Right lobe of liver (tissue), 6 donors: ENCODE measurements around the gene LRCH1. TPM values are rescaled to one million over a fixed set of nuclear protein-coding genes. Genes with fewer than 3 reads are reported as not detected.

Experiments used
- ATAC-seq, 4 donors: fragments of 200-7000 bp; cut with Tn5 transposase; one replicate each; pipeline ENCODE4 v1.9.1; 2020; ENCODE audit warnings: mild to moderate bottlenecking in 4 of 4, moderate library complexity in 4 of 4
- DNase-seq, 3 donors: peaks; one replicate each; pipeline ENCODE4 v3.0.0-alpha.2; 2020
- H3K27ac ChIP-seq, 3 donors: fragments of 200-600 bp; one replicate each; pipeline ENCODE4 v1.8.0; 2022
- H3K27me3 ChIP-seq, 2 donors: fragments of 200-600 bp; one replicate each; pipeline ENCODE4 v1.8.0; 2022
- H3K36me3 ChIP-seq, 4 donors: fragments of 200-600 bp; sonication (generic) in 1 of 4; one replicate each; pipeline versions ENCODE4 v1.5.1 to v1.8.0; 2017 to 2022; ENCODE audit warnings: control low read depth in 1 of 4
- H3K4me1 ChIP-seq, 4 donors: fragments of 200-600 bp; sonication (generic) in 1 of 4; one replicate each; pipeline versions ENCODE4 v1.5.1 to v1.8.0; 2017 to 2022; ENCODE audit warnings: control low read depth in 1 of 4
- H3K4me3 ChIP-seq, 3 donors: fragments of 200-600 bp; one replicate each; pipeline ENCODE4 v1.8.0; 2022
- H3K9me3 ChIP-seq, 4 donors: fragments of 200-600 bp; sonication (generic) in 1 of 4; one replicate each; pipeline versions ENCODE4 v1.5.1 to v1.8.0; 2017 to 2022; ENCODE audit warnings: control low read depth in 1 of 4
- POLR2A ChIP-seq: fragments of 450-650 bp; IDR thresholded peaks from one replicate; pipeline ENCODE4 v1.6.1; 2017; ENCODE audit warnings: antibody characterized with exemption, mild to moderate bottlenecking
- WGBS: methylation state at CpG from one replicate; pipeline ENCODE4 v1.1.6; 2018; ENCODE audit warnings: low coverage, low lambda C conversion rate; ENCODE audit not compliant: insufficient coverage; ENCODE audit errors: missing lambda C conversion rate; 5-methylcytosine and 5-hydroxymethylcytosine counted together
- intact Hi-C, 2 donors: fragments of 100-400 bp; cut with DNase I; formaldehyde crosslinking; loops; one replicate each; pipeline versions ENCODE4 v1.11.2 to v1.14.1; 2022
- total RNA-seq, 6 experiments: library from RNA; depleted of rRNA in 2 of 6; stranded (reverse); fragments of >200 nt in 2 of 6; fragmentation: NEBNext Ultra II Directional in 3 of 6; extraction: Animal tissue kit (Norgen Biotek cat#: 25700) in 3 of 6; gene quantifications; one replicate each; pipeline versions ENCODE4 v1.1.0 to v1.2.4, GENCODE V29; 2016 to 2023
- TF ChIP-seq, protein P1 (sequence below), 4 donors: fragments of 200-600 bp in 3 of 4; fragments of 450-650 bp in 1 of 4; IDR thresholded peaks; one replicate each; pipeline versions ENCODE4 v1.5.1 to v1.8.0; 2016 to 2022; ENCODE audit warnings: antibody characterized with exemption in 4 of 4, mild to moderate bottlenecking in 2 of 4
- donor health status: DM: no; HTN: yes; CAD: no.
- donor health status: DM: no; HTN: no; CAD: no.
- donor health status: DM: no; HTN: no; CAD: no.
- donor health status: DM: no; HTN: yes; CAD: no.
- donor health status: DM: no; HTN: yes; CAD: no.

Gene LRCH1
- total RNA-seq, 6 experiments from 2014 or later, result 5.4 to 9.6 (median 7.7) TPM

DNA sequence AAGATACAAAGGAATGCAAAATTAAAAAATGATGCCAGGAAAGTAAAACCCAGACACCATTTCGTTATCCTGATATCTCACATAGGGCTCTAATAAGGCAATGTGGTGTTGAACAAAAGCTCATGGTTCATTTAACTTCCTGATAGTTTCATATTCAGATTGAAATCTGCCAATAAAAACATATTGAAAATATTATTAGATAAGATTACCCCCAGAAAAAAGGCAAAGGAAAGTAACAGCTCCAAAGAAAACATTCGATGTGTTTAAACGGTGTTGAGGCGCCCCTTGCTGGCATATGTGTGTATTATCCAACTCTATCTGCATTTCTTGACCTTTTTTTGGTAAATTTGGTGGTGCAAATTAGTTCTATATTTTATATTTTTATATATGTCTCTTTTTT is 168.1 kb downstream of the LRCH1 start:
- H3K9me3 ChIP-seq, result no peaks in the 10 kb centered on the region
- no peak overlapping the region for H3K27ac ChIP-seq
- peak in 2 of 3 donors; percentile 28 to 49 for DNase-seq
- H3K27me3 ChIP-seq, result no peaks in the 10 kb centered on the region
- peaks cover 0 to 20% (median 7%) of the 10 kb centered on the region in 4 donors for H3K36me3 ChIP-seq
- TF ChIP-seq, protein P1, sequence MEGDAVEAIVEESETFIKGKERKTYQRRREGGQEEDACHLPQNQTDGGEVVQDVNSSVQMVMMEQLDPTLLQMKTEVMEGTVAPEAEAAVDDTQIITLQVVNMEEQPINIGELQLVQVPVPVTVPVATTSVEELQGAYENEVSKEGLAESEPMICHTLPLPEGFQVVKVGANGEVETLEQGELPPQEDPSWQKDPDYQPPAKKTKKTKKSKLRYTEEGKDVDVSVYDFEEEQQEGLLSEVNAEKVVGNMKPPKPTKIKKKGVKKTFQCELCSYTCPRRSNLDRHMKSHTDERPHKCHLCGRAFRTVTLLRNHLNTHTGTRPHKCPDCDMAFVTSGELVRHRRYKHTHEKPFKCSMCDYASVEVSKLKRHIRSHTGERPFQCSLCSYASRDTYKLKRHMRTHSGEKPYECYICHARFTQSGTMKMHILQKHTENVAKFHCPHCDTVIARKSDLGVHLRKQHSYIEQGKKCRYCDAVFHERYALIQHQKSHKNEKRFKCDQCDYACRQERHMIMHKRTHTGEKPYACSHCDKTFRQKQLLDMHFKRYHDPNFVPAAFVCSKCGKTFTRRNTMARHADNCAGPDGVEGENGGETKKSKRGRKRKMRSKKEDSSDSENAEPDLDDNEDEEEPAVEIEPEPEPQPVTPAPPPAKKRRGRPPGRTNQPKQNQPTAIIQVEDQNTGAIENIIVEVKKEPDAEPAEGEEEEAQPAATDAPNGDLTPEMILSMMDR (IDR thresholded peaks at IDR 0.05), result peak; percentile 65 to 83 (median 69)
- TF ChIP-seq POLR2A, result no peak
- WGBS, result 17% methylated on average over 4 of the region's 4 CpGs
- H3K4me1 ChIP-seq, result peaks cover 0 to 17% (median 0%) of the 10 kb centered on the region in 4 donors
- ATAC-seq, result peak; percentile 77 to 81 (median 80)
- intact Hi-C loops, result loop anchor here in 1 of 2 donors (10.0 kb wide), 1 partner anchor 226 kb away; no protein-coding TSS in a partner anchor
- no peak overlapping the region for H3K4me3 ChIP-seq

DNA sequence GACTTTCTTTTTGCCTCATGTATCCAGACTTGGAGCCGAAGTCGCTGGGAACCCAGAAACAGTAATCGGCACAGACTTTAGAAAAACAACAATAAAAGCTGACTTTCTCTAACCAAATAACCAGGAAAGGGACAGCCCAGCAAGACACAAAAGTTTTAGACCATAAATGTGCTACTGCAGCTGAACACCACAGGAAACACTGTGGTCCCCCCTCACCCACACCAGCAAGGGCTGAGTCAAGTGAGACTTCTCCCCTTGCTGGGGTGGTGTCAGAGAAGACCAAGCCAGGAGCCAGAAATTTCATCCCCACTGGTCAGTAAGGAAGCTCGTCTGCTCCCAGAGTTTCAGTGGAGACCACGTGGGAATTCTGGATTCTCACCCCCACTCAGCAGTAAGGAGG is 173.4 kb downstream of the LRCH1 start:
- WGBS, result no CpG with 5 or more reads among the region's 5 CpGs
- peaks cover 0 to 3% (median 0%) of the 10 kb centered on the region in 4 donors for H3K4me1 ChIP-seq
- H3K27ac ChIP-seq, result no peak overlapping the region
- peaks cover 0 to 33% (median 8%) of the 10 kb centered on the region in 4 donors for H3K36me3 ChIP-seq
- TF ChIP-seq, protein P1 (IDR thresholded peaks at IDR 0.05), result no peak
- TF ChIP-seq POLR2A, result no peak
- no peak overlapping the region for H3K4me3 ChIP-seq
- DNase-seq (no peak), ATAC-seq (no peak)
- intact Hi-C loops, result loop anchor here in 1 of 2 donors (10.0 kb wide), 1 partner anchor 232 kb away; no protein-coding TSS in a partner anchor
- H3K27me3 ChIP-seq, result no peaks in the 10 kb centered on the region
- H3K9me3 ChIP-seq, result no peaks in the 10 kb centered on the region

DNA sequence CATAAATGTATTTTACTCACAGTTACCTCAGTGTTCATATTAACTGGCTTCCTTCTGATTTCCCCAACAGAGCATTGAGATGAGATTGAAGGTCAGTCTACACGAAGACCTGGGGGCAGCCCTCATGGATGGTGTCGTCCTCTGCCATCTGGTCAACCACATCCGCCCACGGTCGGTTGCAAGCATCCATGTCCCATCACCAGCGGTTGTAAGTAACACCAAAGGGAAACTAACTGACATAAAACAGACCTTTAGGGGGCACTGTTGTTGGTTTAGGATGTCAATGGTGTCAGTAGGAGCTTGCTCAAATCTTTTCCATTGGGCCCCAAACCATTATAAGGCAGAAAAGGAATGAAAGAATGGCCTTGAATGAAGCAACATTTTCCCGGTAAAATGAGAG is 175.8 kb downstream of the LRCH1 start:
- no peak for DNase-seq
- no peak for ATAC-seq
- TF ChIP-seq, protein P1 (IDR thresholded peaks at IDR 0.05), result peak in 3 of 4 donors; percentile 21 to 26 (median 22)
- TF ChIP-seq POLR2A, result no peak
- intact Hi-C loops, result loop anchor here in 1 of 2 donors (10.0 kb wide), 1 partner anchor 234 kb away; no protein-coding TSS in a partner anchor
- H3K27ac ChIP-seq, result no peak overlapping the region
- peaks cover 0 to 51% (median 13%) of the 10 kb centered on the region in 4 donors for H3K36me3 ChIP-seq
- no peaks in the 10 kb centered on the region for H3K4me1 ChIP-seq
- WGBS, result 88% methylated on average over 6 of the region's 7 CpGs
- H3K27me3 ChIP-seq, result no peaks in the 10 kb centered on the region
- no peaks in the 10 kb centered on the region for H3K9me3 ChIP-seq
- no peak overlapping the region for H3K4me3 ChIP-seq

DNA sequence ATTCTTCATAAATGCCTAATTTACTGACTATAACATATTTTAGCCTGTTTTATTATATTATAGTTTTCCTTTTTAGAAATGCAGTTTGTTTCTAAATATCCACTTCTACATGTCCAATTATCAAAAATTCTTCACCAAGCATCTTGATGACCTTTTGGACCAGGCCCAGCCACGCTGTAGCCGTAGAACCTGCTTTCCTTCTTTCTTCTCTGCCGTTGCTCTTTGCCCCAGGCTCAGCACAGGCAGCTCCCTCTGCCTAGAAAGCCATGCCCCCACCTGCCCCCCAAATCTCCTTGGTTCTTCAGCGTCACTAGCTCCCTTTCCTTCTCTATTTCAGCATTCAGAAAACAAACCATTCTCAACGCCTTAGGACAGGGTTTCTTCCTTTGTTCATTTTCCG is 178.6 kb downstream of the LRCH1 start:
- ATAC-seq, result no peak
- peaks cover 0 to 48% (median 6%) of the 10 kb centered on the region in 4 donors for H3K36me3 ChIP-seq

More for the DNA sequence above, 178.6 kb downstream of the LRCH1 start:
- intact Hi-C loops, result no loop called here
- WGBS, result 97% methylated on average over 6 of the region's 6 CpGs
- Histone ChIP-seq H3K4me3 (no peak overlapping the region), H3K27me3 (no peaks in the 10 kb centered on the region), H3K9me3 (no peaks in the 10 kb centered on the region), H3K4me1 (no peaks in the 10 kb centered on the region), H3K27ac (no peak overlapping the region)
- TF ChIP-seq POLR2A, result no peak
- TF ChIP-seq, protein P1 (IDR thresholded peaks at IDR 0.05), result no peak
- no peak for DNase-seq
